DMS79 treated with DMSO at 0.1 percent for 48 hours (cell line): ENCODE measurements around the gene GPT2.

Source experiments
- DNase-seq: peaks from one replicate; lab custom pipeline; 2025; lab: John Stamatoyannopoulos, UW

GPT2 gene

GRCh38 chr16:46972429-46973206 is 88.5 kb downstream of the GPT2 start:
- no peak for DNase-seq

GRCh38 chr16:46973207-46973995 is 89.2 kb downstream of the GPT2 start, which contains the start of gene DNAJA2:
Gene DNAJA2 (minus strand): TSS chr16:46973674. CDS start chr16:46973572, 102 bp downstream.
- DNase-seq: peak; percentile 53

- DNase-seq: peak; percentile 29
These were observed 89.8 kb downstream of the GPT2 start for GRCh38 chr16:46973996-46974324.

- DNase-seq: no peak
These were observed 90.2 kb downstream of the GPT2 start for GRCh38 chr16:46974352-46974751.

GRCh38 chr16:46975165-46975564 is 91.0 kb downstream of the GPT2 start:
- DNase-seq: no peak

- DNase-seq: no peak
These were observed 91.8 kb downstream of the GPT2 start for GRCh38 chr16:46975908-46976470.

- DNase-seq: no peak
These were observed 92.4 kb downstream of the GPT2 start for GRCh38 chr16:46976550-46976949.
